DOHH2 (cell line): Measurements from ENCODE around the gene PHF10.

Experiments
- H3F3A ChIP-seq: fragments of 200-600 bp; sonication (generic), shearing (Covaris generic); 2 replicates; pipeline ENCODE4 v1.6.0; 2016; ENCODE audit warnings: antibody characterized with exemption, mild to moderate bottlenecking; ENCODE audit not compliant: control insufficient read depth, insufficient read depth
- H3K27ac ChIP-seq: fragments of 200-600 bp; sonication (generic); 2 replicates; pipeline ENCODE4 v1.5.1; 2014; ENCODE audit warnings: low read depth, mild to moderate bottlenecking, low read length, moderate library complexity
- H3K27me3 ChIP-seq: fragments of 200-600 bp; sonication (generic); 2 replicates; pipeline ENCODE4 v1.6.1; 2014; ENCODE audit warnings: mild to moderate bottlenecking, low read length, mixed read lengths; ENCODE audit not compliant: control insufficient read depth
- H3K36me3 ChIP-seq: fragments of 200-600 bp; sonication (generic); 2 replicates; pipeline ENCODE4 v1.6.1; 2014; ENCODE audit warnings: mild to moderate bottlenecking, low read length, moderate library complexity, mixed read lengths; ENCODE audit not compliant: control insufficient read depth
- H3K4me1 ChIP-seq: fragments of 200-600 bp; sonication (generic); 2 replicates; pipeline ENCODE4 v1.6.1; 2014; ENCODE audit warnings: mild to moderate bottlenecking, low read length, mixed read lengths; ENCODE audit not compliant: control insufficient read depth
- H3K4me2 ChIP-seq: fragments of 200-600 bp; sonication (generic); 2 replicates; pipeline ENCODE4 v1.6.0; 2014; ENCODE audit warnings: mild to moderate bottlenecking, low read length, moderate library complexity
- H3K4me3 ChIP-seq: fragments of 200-600 bp; sonication (generic); 2 replicates; pipeline ENCODE4 v1.5.1; 2014; ENCODE audit warnings: mild to moderate bottlenecking, low read length, mixed read lengths
- H3K79me2 ChIP-seq: fragments of 200-600 bp; sonication (generic); 2 replicates; pipeline ENCODE4 v1.6.1; 2014; ENCODE audit warnings: mild to moderate bottlenecking, low read length, mixed read lengths; ENCODE audit not compliant: control insufficient read depth
- H3K9me2 ChIP-seq: fragments of 200-600 bp; sonication (generic); replicated peaks from 2 replicates; pipeline ENCODE4 v1.6.1; 2014; ENCODE audit warnings: mild to moderate bottlenecking, low read length, mixed read lengths; ENCODE audit not compliant: control insufficient read depth
- H3K9me3 ChIP-seq: fragments of 200-600 bp; sonication (generic); 2 replicates; pipeline ENCODE4 v1.6.1; 2014; ENCODE audit warnings: antibody characterized with exemption, low read length, mixed read lengths; ENCODE audit not compliant: control insufficient read depth, insufficient read depth
- H4K20me1 ChIP-seq: fragments of 200-600 bp; sonication (generic); 2 replicates; pipeline ENCODE4 v1.6.0; 2014; ENCODE audit warnings: low read depth, mild to moderate bottlenecking, antibody characterized with exemption, low read length, moderate library complexity; ENCODE audit not compliant: control insufficient read depth, insufficient read depth
- EZH2phosphoT487 ChIP-seq: fragments of 200-600 bp; sonication (generic); IDR thresholded peaks from 2 replicates; pipeline ENCODE4 v1.6.1; 2017; ENCODE audit warnings: borderline replicate concordance, mild to moderate bottlenecking, antibody characterized with exemption, low read length, moderate library complexity, mixed read lengths
- TF ChIP-seq, protein P1 (sequence below): fragments of 200-600 bp; sonication (generic); IDR thresholded peaks from one replicate; pipeline ENCODE4 v1.5.1; 2014; ENCODE audit warnings: antibody characterized with exemption, mild to moderate bottlenecking, low read depth, low read length; ENCODE audit not compliant: poor library complexity, severe bottlenecking

Gene PHF10

GRCh38 chr6:169719117-169719516, 5.2 kb downstream of the PHF10 start:
- H3K79me2 ChIP-seq, result peaks cover 74% of the 10 kb centered on the region
- no peak overlapping the region for H3K4me3 ChIP-seq
- no peaks in the 10 kb centered on the region for H3K9me2 ChIP-seq
- peaks cover 69% of the 10 kb centered on the region for H3K36me3 ChIP-seq
- no peak overlapping the region for H3K4me2 ChIP-seq
- peaks cover 13% of the 10 kb centered on the region; the same call in 1 of the 2 replicates for H4K20me1 ChIP-seq
- TF ChIP-seq, protein P1, sequence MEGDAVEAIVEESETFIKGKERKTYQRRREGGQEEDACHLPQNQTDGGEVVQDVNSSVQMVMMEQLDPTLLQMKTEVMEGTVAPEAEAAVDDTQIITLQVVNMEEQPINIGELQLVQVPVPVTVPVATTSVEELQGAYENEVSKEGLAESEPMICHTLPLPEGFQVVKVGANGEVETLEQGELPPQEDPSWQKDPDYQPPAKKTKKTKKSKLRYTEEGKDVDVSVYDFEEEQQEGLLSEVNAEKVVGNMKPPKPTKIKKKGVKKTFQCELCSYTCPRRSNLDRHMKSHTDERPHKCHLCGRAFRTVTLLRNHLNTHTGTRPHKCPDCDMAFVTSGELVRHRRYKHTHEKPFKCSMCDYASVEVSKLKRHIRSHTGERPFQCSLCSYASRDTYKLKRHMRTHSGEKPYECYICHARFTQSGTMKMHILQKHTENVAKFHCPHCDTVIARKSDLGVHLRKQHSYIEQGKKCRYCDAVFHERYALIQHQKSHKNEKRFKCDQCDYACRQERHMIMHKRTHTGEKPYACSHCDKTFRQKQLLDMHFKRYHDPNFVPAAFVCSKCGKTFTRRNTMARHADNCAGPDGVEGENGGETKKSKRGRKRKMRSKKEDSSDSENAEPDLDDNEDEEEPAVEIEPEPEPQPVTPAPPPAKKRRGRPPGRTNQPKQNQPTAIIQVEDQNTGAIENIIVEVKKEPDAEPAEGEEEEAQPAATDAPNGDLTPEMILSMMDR, result no peak
- H3K27ac ChIP-seq, result no peak overlapping the region
- H3K27me3 ChIP-seq, result no peaks in the 10 kb centered on the region
- H3K9me3 ChIP-seq, result no peaks in the 10 kb centered on the region
- peaks cover 4% of the 10 kb centered on the region for H3F3A ChIP-seq
- peaks cover 34% of the 10 kb centered on the region for H3K4me1 ChIP-seq

DNA sequence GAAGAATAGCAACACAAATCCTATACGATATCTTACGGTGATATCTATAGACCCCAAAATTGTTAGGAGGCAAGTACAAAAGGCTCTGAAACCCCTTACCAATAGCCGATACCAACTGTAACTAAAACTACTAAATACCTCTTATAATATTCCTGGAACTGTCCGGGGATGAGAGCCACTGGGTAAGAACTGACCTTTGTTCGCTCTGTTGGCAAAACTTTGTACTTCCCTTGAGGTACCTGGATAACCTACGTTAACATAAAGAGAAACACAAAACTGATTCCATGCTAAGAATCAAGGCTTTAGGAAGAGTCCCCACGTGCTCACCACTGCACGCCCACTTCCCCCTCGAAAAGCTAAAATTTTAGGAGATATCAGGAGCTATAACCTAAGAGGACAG, 9.7 kb downstream of the PHF10 start:
- no peaks in the 10 kb centered on the region for H3K9me2 ChIP-seq
- H3F3A ChIP-seq, result peaks cover 18% of the 10 kb centered on the region
- TF ChIP-seq EZH2phosphoT487, result no peak
- TF ChIP-seq, protein P1, result no peak
- H3K4me2 ChIP-seq, result no peak overlapping the region
- peaks cover 29% of the 10 kb centered on the region for H3K4me1 ChIP-seq
- peaks cover 86% of the 10 kb centered on the region for H3K36me3 ChIP-seq
- no peaks in the 10 kb centered on the region for H3K27me3 ChIP-seq
- peaks cover 35% of the 10 kb centered on the region for H3K79me2 ChIP-seq
- no peaks in the 10 kb centered on the region for H3K9me3 ChIP-seq
- no peak overlapping the region for H3K27ac ChIP-seq
- H3K4me3 ChIP-seq, result no peak overlapping the region
- no peaks in the 10 kb centered on the region for H4K20me1 ChIP-seq

DNA sequence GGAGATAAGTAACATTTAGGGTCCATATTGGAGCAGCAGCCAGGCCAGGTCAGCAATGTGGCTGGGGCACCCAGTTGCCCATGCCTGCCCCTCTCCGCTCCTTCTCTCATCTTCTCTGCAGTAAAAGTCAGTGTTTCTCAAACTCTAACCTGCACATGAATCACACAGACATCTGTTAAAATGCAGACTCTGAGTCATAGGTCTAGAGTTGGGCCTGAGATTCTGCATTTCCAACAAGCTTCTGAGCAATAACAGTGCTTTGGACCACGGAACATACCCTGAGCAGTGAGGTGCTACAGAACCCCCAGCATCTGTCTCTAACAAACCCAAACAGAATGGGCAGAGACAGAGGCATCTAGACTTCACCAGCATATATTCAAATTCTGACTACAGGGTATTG, 10.1 kb downstream of the PHF10 start:
- Histone ChIP-seq H4K20me1 (no peaks in the 10 kb centered on the region), H3K27me3 (no peaks in the 10 kb centered on the region), H3K4me2 (no peak overlapping the region), H3K36me3 (peaks cover 86% of the 10 kb centered on the region), H3F3A (peaks cover 20% of the 10 kb centered on the region), H3K9me3 (no peaks in the 10 kb centered on the region), H3K79me2 (peaks cover 31% of the 10 kb centered on the region), H3K9me2 (no peaks in the 10 kb centered on the region), H3K4me3 (no peak overlapping the region), H3K27ac (no peak overlapping the region), H3K4me1 (peaks cover 29% of the 10 kb centered on the region)
- no peak for TF ChIP-seq EZH2phosphoT487
- TF ChIP-seq, protein P1, result no peak

- peaks cover 44% of the 10 kb centered on the region for H3F3A ChIP-seq
- TF ChIP-seq EZH2phosphoT487, result no peak
- TF ChIP-seq, protein P1, result no peak
- H3K27ac ChIP-seq, result no peak overlapping the region
- H3K27me3 ChIP-seq, result no peaks in the 10 kb centered on the region
- H3K36me3 ChIP-seq, result peaks cover 90% of the 10 kb centered on the region
- 0 out of 2 replicates have a peak, but pooled peaks cover 3% of the 10 kb centered on the region for H4K20me1 ChIP-seq
- peaks cover 62% of the 10 kb centered on the region for H3K4me1 ChIP-seq
- H3K79me2 ChIP-seq, result peaks cover 34% of the 10 kb centered on the region
- no peak overlapping the region for H3K4me3 ChIP-seq
- H3K9me3 ChIP-seq, result no peaks in the 10 kb centered on the region
- H3K4me2 ChIP-seq, result peak overlapping the region; percentile 34
- H3K9me2 ChIP-seq, result no peaks in the 10 kb centered on the region
Observed at GRCh38 chr6:169710009-169710408, 14.3 kb downstream of the PHF10 start.
